Peyer's patch (tissue), 4 donors: ENCODE data around the gene FEZ2. TPM values are rescaled to one million over a fixed set of nuclear protein-coding genes. Genes with fewer than 3 reads are reported as not detected.
A peak's percentile ranks its signal among the peaks of the same experiment; 100 is the strongest.

Experiments
- DNase-seq, 3 donors: peaks; one replicate each; pipeline ENCODE4 v3.0.0-alpha.2; 2017 to 2019
- H3K27ac ChIP-seq, 4 donors: fragments of 200-600 bp; sonication (generic); one replicate each; pipeline ENCODE4 v1.5.1; 2016 to 2019
- H3K27me3 ChIP-seq, 2 donors: fragments of 200-600 bp; sonication (generic); one replicate each; pipeline ENCODE4 v1.5.1; 2019
- H3K36me3 ChIP-seq, 3 donors: fragments of 200-600 bp; sonication (generic); one replicate each; pipeline ENCODE4 v1.5.1; 2016 to 2019
- H3K4me1 ChIP-seq, 4 donors: fragments of 200-600 bp; sonication (generic); one replicate each; pipeline ENCODE4 v1.5.1; 2016 to 2019
- H3K4me3 ChIP-seq, 4 donors: fragments of 200-600 bp; sonication (generic); 1 replicate in 3 of 4; 2 replicates in 1 of 4; pipeline ENCODE4 v1.5.1; 2016 to 2019; ENCODE audit warnings: mild to moderate bottlenecking in 1 of 4
- H3K9me3 ChIP-seq, 4 donors: fragments of 200-600 bp; sonication (generic); one replicate each; pipeline ENCODE4 v1.5.1; 2016 to 2019; ENCODE audit warnings: mild to moderate bottlenecking in 1 of 4
- POLR2A ChIP-seq, 2 donors: fragments of 450-650 bp; IDR thresholded peaks; one replicate each; pipeline ENCODE4 v1.5.1; 2017; ENCODE audit warnings: antibody characterized with exemption in 2 of 2, mild to moderate bottlenecking in 2 of 2, moderate library complexity in 2 of 2
- total RNA-seq, 4 donors: library from RNA; depleted of rRNA; stranded (reverse); fragments of >200 nt; gene quantifications; one replicate each; pipeline ENCODE4 v1.1.0, GENCODE V29; 2016
- TF ChIP-seq, protein P1 (sequence below), 6 experiments: fragments of 450-650 bp in 4 of 6; fragments of 200-600 bp in 2 of 6; sonication (generic) in 1 of 6; IDR thresholded peaks; one replicate each; pipeline ENCODE4 v1.5.1; 2017 to 2019; ENCODE audit warnings: antibody characterized with exemption in 6 of 6, mild to moderate bottlenecking in 3 of 6, moderate library complexity in 1 of 6

The FEZ2 gene
- total RNA-seq, 4 donors from 2014 or later = 53.4 to 97.4 (median 64.4) TPM

DNA sequence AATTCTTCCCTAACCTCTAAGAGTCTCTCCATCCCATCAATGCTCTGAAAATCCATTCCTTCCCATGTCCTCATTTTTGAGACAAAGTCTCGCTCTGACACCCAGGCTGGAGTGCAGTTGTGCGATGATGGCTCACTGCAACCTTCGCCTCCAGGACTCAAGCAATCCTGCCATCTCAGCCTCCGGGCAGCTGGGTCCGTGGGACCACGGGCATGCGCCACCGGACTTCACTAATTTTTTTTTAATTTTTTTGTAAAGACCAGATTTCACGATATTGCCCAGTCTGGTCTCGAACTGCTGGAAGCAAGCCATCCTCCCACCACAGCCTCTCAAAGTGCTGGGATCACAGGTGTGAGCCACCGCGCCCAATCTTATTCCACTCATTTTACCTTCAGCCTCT lies 1.6 kb downstream of the FEZ2 start:
- TF ChIP-seq POLR2A (IDR thresholded peaks at IDR 0.05) = no peak
- TF ChIP-seq, protein P1, sequence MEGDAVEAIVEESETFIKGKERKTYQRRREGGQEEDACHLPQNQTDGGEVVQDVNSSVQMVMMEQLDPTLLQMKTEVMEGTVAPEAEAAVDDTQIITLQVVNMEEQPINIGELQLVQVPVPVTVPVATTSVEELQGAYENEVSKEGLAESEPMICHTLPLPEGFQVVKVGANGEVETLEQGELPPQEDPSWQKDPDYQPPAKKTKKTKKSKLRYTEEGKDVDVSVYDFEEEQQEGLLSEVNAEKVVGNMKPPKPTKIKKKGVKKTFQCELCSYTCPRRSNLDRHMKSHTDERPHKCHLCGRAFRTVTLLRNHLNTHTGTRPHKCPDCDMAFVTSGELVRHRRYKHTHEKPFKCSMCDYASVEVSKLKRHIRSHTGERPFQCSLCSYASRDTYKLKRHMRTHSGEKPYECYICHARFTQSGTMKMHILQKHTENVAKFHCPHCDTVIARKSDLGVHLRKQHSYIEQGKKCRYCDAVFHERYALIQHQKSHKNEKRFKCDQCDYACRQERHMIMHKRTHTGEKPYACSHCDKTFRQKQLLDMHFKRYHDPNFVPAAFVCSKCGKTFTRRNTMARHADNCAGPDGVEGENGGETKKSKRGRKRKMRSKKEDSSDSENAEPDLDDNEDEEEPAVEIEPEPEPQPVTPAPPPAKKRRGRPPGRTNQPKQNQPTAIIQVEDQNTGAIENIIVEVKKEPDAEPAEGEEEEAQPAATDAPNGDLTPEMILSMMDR (IDR thresholded peaks at IDR 0.05) = no peak
- H3K9me3 ChIP-seq = no peaks in the 10 kb centered on the region
- H3K4me3 ChIP-seq = peak overlapping the region in 2 of 4 donors; percentile 66 to 83
- H3K27me3 ChIP-seq = no peaks in the 10 kb centered on the region
- no peak overlapping the region for H3K27ac ChIP-seq
- H3K4me1 ChIP-seq = peaks cover 4 to 34% (median 10%) of the 10 kb centered on the region in 4 donors
- DNase-seq = no peak
- H3K36me3 ChIP-seq = no peaks in the 10 kb centered on the region

DNA sequence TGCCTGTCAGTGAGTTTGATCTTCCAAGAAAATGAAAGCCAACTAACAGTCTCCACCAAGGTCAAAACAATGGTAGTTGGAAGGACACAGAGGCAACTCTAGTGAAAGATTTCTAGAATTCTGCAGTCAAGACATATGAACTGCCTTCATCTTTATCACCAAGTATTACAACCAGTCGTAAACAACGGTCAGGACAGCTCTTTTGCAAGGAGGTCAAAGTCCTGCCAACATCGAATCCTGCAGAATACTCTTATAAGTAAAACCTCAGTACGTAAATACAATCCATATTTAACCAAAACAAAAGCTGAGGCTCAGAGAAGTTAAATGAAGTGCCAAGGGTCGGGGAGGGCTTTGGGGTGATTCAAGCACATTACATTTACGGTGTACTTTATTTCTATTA lies 3.1 kb downstream of the FEZ2 start:
- Histone ChIP-seq H3K27me3 (no peaks in the 10 kb centered on the region), H3K9me3 (no peaks in the 10 kb centered on the region), H3K4me3 (peak overlapping the region in 2 of 4 donors; percentile 35 to 83), H3K27ac (peak overlapping the region in 1 of 4 donors; percentile 62), H3K4me1 (peaks cover 4 to 34% (median 10%) of the 10 kb centered on the region in 4 donors), H3K36me3 (peaks cover 0 to 7% (median 0%) of the 10 kb centered on the region in 3 donors)
- DNase-seq = peak in 1 of 3 donors; percentile 76
- TF ChIP-seq, protein P1 (IDR thresholded peaks at IDR 0.05) = no peak
- no peak for TF ChIP-seq POLR2A (IDR thresholded peaks at IDR 0.05)

DNA sequence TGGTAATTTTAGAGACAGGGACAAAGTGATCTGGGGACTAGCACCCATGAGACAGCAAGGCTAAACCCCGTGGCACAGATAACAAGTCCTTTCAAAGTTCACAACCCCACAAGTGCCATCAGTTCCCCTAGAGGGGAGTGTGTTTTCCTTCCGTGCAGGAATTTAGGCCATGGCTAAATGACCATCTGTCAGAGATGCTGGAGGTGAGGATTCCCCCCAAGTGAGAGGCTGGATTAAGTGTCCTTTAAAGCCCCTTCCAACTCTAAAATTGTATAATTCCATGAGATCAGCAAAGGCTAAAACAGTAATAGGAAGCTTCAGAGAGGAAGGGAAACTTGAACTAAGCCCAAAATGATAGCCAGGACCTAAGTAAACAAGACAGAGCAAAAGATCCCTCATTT lies 8.7 kb downstream of the FEZ2 start:
- TF ChIP-seq, protein P1 (IDR thresholded peaks at IDR 0.05) = no peak
- TF ChIP-seq POLR2A (IDR thresholded peaks at IDR 0.05) = no peak
- H3K4me1 ChIP-seq = peaks cover 0 to 5% (median 0%) of the 10 kb centered on the region in 4 donors
- H3K27ac ChIP-seq = peak overlapping the region in 2 of 4 donors; percentile 4 to 14

DNA sequence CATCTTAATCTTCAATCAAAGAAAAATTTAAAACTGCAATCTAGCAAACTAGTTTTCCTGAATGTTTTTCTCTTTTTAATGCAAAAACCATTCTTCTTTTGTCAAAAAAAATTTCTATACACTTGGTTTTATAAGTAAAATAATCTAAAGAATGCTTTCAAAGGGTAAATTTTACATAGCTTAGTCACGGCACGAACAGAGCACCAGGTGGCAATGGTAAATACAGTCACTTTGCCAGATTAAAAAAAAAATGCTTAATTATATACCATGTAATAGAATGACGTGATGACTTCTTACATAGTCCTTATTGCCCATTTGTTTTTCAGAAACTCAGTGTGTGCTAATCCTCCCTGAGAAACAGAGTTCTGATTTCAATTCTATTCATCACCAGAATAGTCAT lies 10.4 kb downstream of the FEZ2 start:
- Histone ChIP-seq H3K4me3 (no peak overlapping the region), H3K27me3 (no peaks in the 10 kb centered on the region), H3K9me3 (no peaks in the 10 kb centered on the region), H3K27ac (no peak overlapping the region), H3K36me3 (peaks cover 0 to 47% (median 0%) of the 10 kb centered on the region in 3 donors), H3K4me1 (no peaks in the 10 kb centered on the region)
- no peak for DNase-seq
- TF ChIP-seq POLR2A (IDR thresholded peaks at IDR 0.05) = no peak
- TF ChIP-seq, protein P1 (IDR thresholded peaks at IDR 0.05) = no peak

More for the DNA sequence above, 8.7 kb downstream of the FEZ2 start:
- H3K36me3 ChIP-seq = peaks cover 0 to 33% (median 0%) of the 10 kb centered on the region in 3 donors
- no peak overlapping the region for H3K4me3 ChIP-seq
- DNase-seq = no peak
- H3K27me3 ChIP-seq = no peaks in the 10 kb centered on the region
- H3K9me3 ChIP-seq = no peaks in the 10 kb centered on the region

DNA sequence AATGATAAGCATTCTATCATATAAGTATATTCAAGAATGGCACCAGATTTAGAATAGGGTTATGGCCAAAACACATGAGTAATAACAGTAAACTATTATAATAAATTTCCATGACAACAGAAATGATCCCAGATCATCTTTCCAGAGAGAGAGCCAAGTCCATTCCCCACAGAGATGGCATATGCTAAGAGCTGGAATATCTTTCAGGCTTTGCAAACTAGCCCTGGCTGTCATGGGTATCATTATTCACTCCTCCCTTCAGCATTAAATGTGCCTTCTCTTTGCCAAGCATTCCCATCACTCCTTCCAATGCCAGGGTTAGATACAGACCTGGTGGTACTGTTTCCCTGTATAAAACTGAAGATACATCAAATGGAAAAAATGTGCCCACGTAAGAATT lies 10.9 kb downstream of the FEZ2 start:
- H3K27me3 ChIP-seq = no peaks in the 10 kb centered on the region

More for the DNA sequence above, 10.9 kb downstream of the FEZ2 start:
- DNase-seq = no peak
- Histone ChIP-seq H3K4me3 (no peak overlapping the region), H3K4me1 (no peaks in the 10 kb centered on the region), H3K36me3 (peaks cover 0 to 49% (median 0%) of the 10 kb centered on the region in 3 donors), H3K9me3 (no peaks in the 10 kb centered on the region), H3K27ac (no peak overlapping the region)
- TF ChIP-seq POLR2A (IDR thresholded peaks at IDR 0.05) = no peak
- TF ChIP-seq, protein P1 (IDR thresholded peaks at IDR 0.05) = no peak
